ENCODE results near the gene NREP. TPM values are rescaled to one million over a fixed set of nuclear protein-coding genes. Genes with fewer than 3 reads are reported as not detected.

The NREP gene
- total RNA-seq, 1 experiment from 2014 or later: 2.3 TPM

DNA sequence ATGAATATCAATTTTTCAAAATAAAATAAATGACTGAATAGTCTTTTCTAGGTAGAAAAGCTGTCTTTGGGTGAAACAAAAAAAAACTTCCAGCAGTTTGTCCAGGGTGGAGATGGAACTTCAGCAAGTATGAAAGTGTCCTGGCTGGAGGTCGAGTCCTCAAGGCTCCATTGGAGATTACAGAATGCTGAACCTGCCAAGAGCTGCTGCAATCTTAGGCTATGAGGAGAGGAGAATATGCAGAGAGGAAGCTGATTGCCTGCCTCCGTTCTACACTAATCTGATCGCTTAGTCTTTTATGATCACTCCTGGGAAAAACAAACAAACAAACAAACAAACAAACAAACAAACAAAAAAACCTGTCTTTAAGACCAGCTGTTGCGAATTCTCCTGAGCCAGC, 50.6 kb downstream of the NREP start:
- no peaks in the 10 kb centered on the region for H3K4me1 Mint-ChIP-seq (ENCODE audit: low read depth, unreplicated experiment)
- ChIA-PET POLR2A (no interaction called here), CTCF (no interaction called here)

GRCh38 chr5:111704452-111705085, 52.4 kb downstream of the NREP start:
- no peak for DNase-seq

More for the DNA sequence above, 50.6 kb downstream of the NREP start:
- TF ChIP-seq, protein P1, sequence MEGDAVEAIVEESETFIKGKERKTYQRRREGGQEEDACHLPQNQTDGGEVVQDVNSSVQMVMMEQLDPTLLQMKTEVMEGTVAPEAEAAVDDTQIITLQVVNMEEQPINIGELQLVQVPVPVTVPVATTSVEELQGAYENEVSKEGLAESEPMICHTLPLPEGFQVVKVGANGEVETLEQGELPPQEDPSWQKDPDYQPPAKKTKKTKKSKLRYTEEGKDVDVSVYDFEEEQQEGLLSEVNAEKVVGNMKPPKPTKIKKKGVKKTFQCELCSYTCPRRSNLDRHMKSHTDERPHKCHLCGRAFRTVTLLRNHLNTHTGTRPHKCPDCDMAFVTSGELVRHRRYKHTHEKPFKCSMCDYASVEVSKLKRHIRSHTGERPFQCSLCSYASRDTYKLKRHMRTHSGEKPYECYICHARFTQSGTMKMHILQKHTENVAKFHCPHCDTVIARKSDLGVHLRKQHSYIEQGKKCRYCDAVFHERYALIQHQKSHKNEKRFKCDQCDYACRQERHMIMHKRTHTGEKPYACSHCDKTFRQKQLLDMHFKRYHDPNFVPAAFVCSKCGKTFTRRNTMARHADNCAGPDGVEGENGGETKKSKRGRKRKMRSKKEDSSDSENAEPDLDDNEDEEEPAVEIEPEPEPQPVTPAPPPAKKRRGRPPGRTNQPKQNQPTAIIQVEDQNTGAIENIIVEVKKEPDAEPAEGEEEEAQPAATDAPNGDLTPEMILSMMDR (IDR thresholded peaks at IDR 0.05; ENCODE audit: insufficient read depth in 1 of 2, low read depth in 1 of 2, low read length in 1 of 2, severe bottlenecking in 1 of 2, unreplicated experiment in 1 of 2): no peak
- H3K36me3 Mint-ChIP-seq (ENCODE audit: insufficient read depth, unreplicated experiment): no peaks in the 10 kb centered on the region
- H3K27ac Mint-ChIP-seq (ENCODE audit: unreplicated experiment): no peak overlapping the region
- H3K27me3 Mint-ChIP-seq (ENCODE audit: insufficient read depth, unreplicated experiment): peaks cover 3% of the 10 kb centered on the region
- Histone ChIP-seq H3K4me3 (ENCODE audit: low read depth, low read length) (no peak overlapping the region), H3K27me3 (replicated peaks; ENCODE audit: control insufficient read depth, insufficient read depth, low read length) (no peaks in the 10 kb centered on the region), H3K4me1 (no peaks in the 10 kb centered on the region), H3K36me3 (ENCODE audit: control insufficient read depth, insufficient read depth, low read length) (no peaks in the 10 kb centered on the region), H3K9me3 (no peaks in the 10 kb centered on the region)
- no peaks in the 10 kb centered on the region for H3K9me3 Mint-ChIP-seq (ENCODE audit: unreplicated experiment)
- no TSS peak for BruUV-seq (replicated peaks)
- no peak for DNase-seq
- no peak overlapping the region for H3K4me3 Mint-ChIP-seq (ENCODE audit: unreplicated experiment)
- intact Hi-C loops (cut with micrococcal nuclease; ENCODE audit: unreplicated experiment): no loop called here

DNA sequence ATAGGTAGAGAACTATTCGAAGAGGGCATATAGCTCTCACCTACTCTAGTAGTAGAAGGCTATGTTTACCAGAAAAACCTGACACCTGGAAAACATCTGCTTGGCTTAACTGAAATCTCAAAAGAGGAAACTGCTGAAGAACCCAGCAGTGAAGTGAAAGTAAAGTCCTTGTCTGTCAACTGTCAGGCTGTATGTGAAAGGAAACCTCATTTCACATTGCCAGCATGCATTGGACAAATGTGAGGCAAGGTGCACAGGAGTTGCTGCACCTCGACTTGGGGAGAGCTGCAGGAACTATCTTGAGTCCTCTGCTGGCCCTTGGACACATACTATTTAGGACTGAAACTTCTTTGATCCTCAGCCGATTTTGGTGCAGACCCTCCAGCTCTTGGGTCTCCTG, 53.3 kb downstream of the NREP start:
- H3K4me3 Mint-ChIP-seq (ENCODE audit: unreplicated experiment): no peak overlapping the region
- no peaks in the 10 kb centered on the region for H3K9me3 Mint-ChIP-seq (ENCODE audit: unreplicated experiment)
- intact Hi-C loops (cut with micrococcal nuclease; ENCODE audit: unreplicated experiment): no loop called here
- no TSS peak for BruUV-seq (replicated peaks)
- H3K4me1 ChIP-seq: no peaks in the 10 kb centered on the region
- no peaks in the 10 kb centered on the region for H3K27me3 ChIP-seq (replicated peaks; ENCODE audit: control insufficient read depth, insufficient read depth, low read length)
- no peak for DNase-seq
- ChIA-PET POLR2A (no interaction called here), CTCF (no interaction called here)
- H3K27ac Mint-ChIP-seq (ENCODE audit: unreplicated experiment): no peak overlapping the region
- H3K27me3 Mint-ChIP-seq (ENCODE audit: insufficient read depth, unreplicated experiment): peaks cover 8% of the 10 kb centered on the region
- H3K36me3 Mint-ChIP-seq (ENCODE audit: insufficient read depth, unreplicated experiment): no peaks in the 10 kb centered on the region
- no peak overlapping the region for H3K4me3 ChIP-seq (ENCODE audit: low read depth, low read length)
- no peaks in the 10 kb centered on the region for H3K9me3 ChIP-seq
- no peaks in the 10 kb centered on the region for H3K36me3 ChIP-seq (ENCODE audit: control insufficient read depth, insufficient read depth, low read length)
- TF ChIP-seq, protein P1 (IDR thresholded peaks at IDR 0.05; ENCODE audit: insufficient read depth in 1 of 2, low read depth in 1 of 2, low read length in 1 of 2, severe bottlenecking in 1 of 2, unreplicated experiment in 1 of 2): no peak
- H3K4me1 Mint-ChIP-seq (ENCODE audit: low read depth, unreplicated experiment): no peaks in the 10 kb centered on the region

More at GRCh38 chr5:111704452-111705085, 52.4 kb downstream of the NREP start:
- no peaks in the 10 kb centered on the region for H3K36me3 ChIP-seq (ENCODE audit: control insufficient read depth, insufficient read depth, low read length)
- Mint-ChIP-seq H3K27me3 (ENCODE audit: insufficient read depth, unreplicated experiment) (peaks cover 5% of the 10 kb centered on the region), H3K4me1 (ENCODE audit: low read depth, unreplicated experiment) (no peaks in the 10 kb centered on the region), H3K4me3 (ENCODE audit: unreplicated experiment) (no peak overlapping the region), H3K36me3 (ENCODE audit: insufficient read depth, unreplicated experiment) (no peaks in the 10 kb centered on the region), H3K9me3 (ENCODE audit: unreplicated experiment) (no peaks in the 10 kb centered on the region), H3K27ac (ENCODE audit: unreplicated experiment) (no peak overlapping the region)
- ChIA-PET POLR2A (no interaction called here), CTCF (no interaction called here)
- no peaks in the 10 kb centered on the region for H3K9me3 ChIP-seq
- TF ChIP-seq, protein P1 (IDR thresholded peaks at IDR 0.05; ENCODE audit: insufficient read depth in 1 of 2, low read depth in 1 of 2, low read length in 1 of 2, severe bottlenecking in 1 of 2, unreplicated experiment in 1 of 2): no peak
- H3K27me3 ChIP-seq (replicated peaks; ENCODE audit: control insufficient read depth, insufficient read depth, low read length): no peaks in the 10 kb centered on the region
- intact Hi-C loops (cut with micrococcal nuclease; ENCODE audit: unreplicated experiment): no loop called here
- no TSS peak for BruUV-seq (replicated peaks)
- no peaks in the 10 kb centered on the region for H3K4me1 ChIP-seq
- no peak overlapping the region for H3K4me3 ChIP-seq (ENCODE audit: low read depth, low read length)

All from Caco-2 (cell line).